CMK (cell line): ENCODE measurements around the gene PCDHA12.
"Not testable (repeated sequence)": the region's sequence is repeated elsewhere in the genome, so short reads cannot be mapped to it uniquely, and the experiment has no call there.

Source experiments
- DNase-seq: peaks from one replicate; pipeline ENCODE4 v3.0.0-alpha.2; 2010; ENCODE audit warnings: low read depth

PCDHA12 gene

GRCh38 chr5:140875085-140876065 lies at the start of gene PCDHA12:
PCDHA12 (plus strand) TSS chr5:140875308; CDS start chr5:140875473, 165 bp downstream.
- DNase-seq: no peak

- DNase-seq: no peak
Measured at GRCh38 chr5:140827704-140828361, 47.3 kb upstream of the PCDHA12 start, which contains the start of gene PCDHA6. PCDHA6 (plus strand) TSS chr5:140827960; CDS start chr5:140828092, 132 bp downstream.

- DNase-seq: no peak
Measured at GRCh38 chr5:140828362-140828737, 46.8 kb upstream of the PCDHA12 start.

- DNase-seq: not testable (repeated sequence)
Measured at GRCh38 chr5:140829511-140830501, 45.3 kb upstream of the PCDHA12 start.

GRCh38 chr5:140833993-140834392 lies 41.1 kb upstream of the PCDHA12 start, which contains the start of gene PCDHA7:
PCDHA7 (plus strand) TSS chr5:140834269; CDS start chr5:140834384, 115 bp downstream.
- DNase-seq: no peak

GRCh38 chr5:140834439-140835008 lies 40.6 kb upstream of the PCDHA12 start:
- not testable (repeated sequence) for DNase-seq

GRCh38 chr5:140835622-140836510 lies 39.2 kb upstream of the PCDHA12 start:
- DNase-seq: no peak

- DNase-seq: no peak
Measured at GRCh38 chr5:140840978-140841962, 33.8 kb upstream of the PCDHA12 start, which contains the start of gene PCDHA8. PCDHA8 (plus strand) TSS chr5:140841187; CDS start chr5:140841322, 135 bp downstream.

GRCh38 chr5:140842798-140843733 lies 32.0 kb upstream of the PCDHA12 start:
- DNase-seq: no peak

- not testable (repeated sequence) for DNase-seq
Measured at GRCh38 chr5:140848139-140849102, 26.7 kb upstream of the PCDHA12 start, which contains the start of gene PCDHA9. PCDHA9 (plus strand) TSS chr5:140848382; CDS start chr5:140848496, 114 bp downstream.

- DNase-seq: not testable (repeated sequence)
Measured at GRCh38 chr5:140849831-140850634, 25.1 kb upstream of the PCDHA12 start.

GRCh38 chr5:140855772-140856674 lies 19.1 kb upstream of the PCDHA12 start, which contains the start of gene PCDHA10:
PCDHA10 (plus strand) TSS chr5:140855897; CDS start chr5:140856049, 152 bp downstream.
- no peak for DNase-seq

- no peak for DNase-seq
Measured at GRCh38 chr5:140857177-140857986, 17.7 kb upstream of the PCDHA12 start.

GRCh38 chr5:140857987-140858240 lies 17.2 kb upstream of the PCDHA12 start:
- no peak for DNase-seq
